Mononuclear cell (primary cell): ENCODE measurements around the gene PXK. TPM values are rescaled to one million over a fixed set of nuclear protein-coding genes. Genes with fewer than 3 reads are reported as not detected.

Experiments used
- H3K27me3 ChIP-seq: 2 replicates; pipeline ENCODE4 v1.6.0; 2011; ENCODE audit warnings: low read length, control low read depth; ENCODE audit not compliant: insufficient read depth
- H3K4me1 ChIP-seq: 2 replicates; pipeline ENCODE4 v1.5.1; 2011; ENCODE audit warnings: mild to moderate bottlenecking, low read length, control low read depth; ENCODE audit not compliant: insufficient read depth
- H3K4me3 ChIP-seq: 2 replicates; pipeline ENCODE4 v1.5.1; 2011; ENCODE audit warnings: mild to moderate bottlenecking, low read length, moderate library complexity
- H3K9me3 ChIP-seq: 2 replicates; pipeline ENCODE4 v1.5.1; 2011; ENCODE audit warnings: low read depth, mild to moderate bottlenecking, control low read depth, low read length
- total RNA-seq: library from RNA; depleted of rRNA; stranded (reverse); fragments of >200 nt; gene quantifications from one replicate; pipeline ENCODE4 v1.2.3, GENCODE V29; 2012

PXK gene
- total RNA-seq, 1 donor, result 50.7 TPM

- peaks cover 8% of the 10 kb centered on the region for H3K27me3 ChIP-seq
- peaks cover 4% of the 10 kb centered on the region for H3K9me3 ChIP-seq
- peak within 1 kb of the TSS; percentile 93 for H3K4me3 ChIP-seq
- H3K4me1 ChIP-seq, result peaks cover 25% of the 10 kb centered on the region
Observed at GRCh38 chr3:58305882-58306711, 26.6 kb upstream of the PXK start, which contains the start of the genes HTD2 and RPP14. Gene HTD2 (plus strand): TSS chr3:58306520. CDS start chr3:58317614, 11,094 bp downstream. Gene RPP14 (plus strand): TSS chr3:58306245. CDS start chr3:58310330, 4,085 bp downstream.

GRCh38 chr3:58307639-58308215 lies 25.0 kb upstream of the PXK start:
- H3K9me3 ChIP-seq, result no peaks in the 10 kb centered on the region
- H3K27me3 ChIP-seq, result no peaks in the 10 kb centered on the region
- peaks cover 25% of the 10 kb centered on the region for H3K4me1 ChIP-seq
- H3K4me3 ChIP-seq, result peak overlapping the region; percentile 93

- H3K4me1 ChIP-seq, result peaks cover 25% of the 10 kb centered on the region
- H3K9me3 ChIP-seq, result no peaks in the 10 kb centered on the region
- H3K4me3 ChIP-seq, result no peak overlapping the region
- H3K27me3 ChIP-seq, result no peaks in the 10 kb centered on the region
Observed at GRCh38 chr3:58308728-58309127, 24.0 kb upstream of the PXK start.

GRCh38 chr3:58317811-58318210 lies 14.9 kb upstream of the PXK start:
- Histone ChIP-seq H3K4me1 (peaks cover 13% of the 10 kb centered on the region), H3K27me3 (no peaks in the 10 kb centered on the region), H3K4me3 (no peak overlapping the region), H3K9me3 (no peaks in the 10 kb centered on the region)

GRCh38 chr3:58321791-58322190 lies 10.9 kb upstream of the PXK start:
- Histone ChIP-seq H3K4me1 (peaks cover 24% of the 10 kb centered on the region), H3K27me3 (no peaks in the 10 kb centered on the region), H3K4me3 (no peak overlapping the region), H3K9me3 (no peaks in the 10 kb centered on the region)

- Histone ChIP-seq H3K4me3 (no peak overlapping the region), H3K27me3 (no peaks in the 10 kb centered on the region), H3K4me1 (peaks cover 18% of the 10 kb centered on the region), H3K9me3 (no peaks in the 10 kb centered on the region)
Observed at GRCh38 chr3:58322793-58323192, 9.9 kb upstream of the PXK start.

- no peaks in the 10 kb centered on the region for H3K9me3 ChIP-seq
- no peak overlapping the region for H3K4me3 ChIP-seq
- H3K4me1 ChIP-seq, result peaks cover 11% of the 10 kb centered on the region
- H3K27me3 ChIP-seq, result no peaks in the 10 kb centered on the region
Observed at GRCh38 chr3:58323529-58324390, 8.9 kb upstream of the PXK start.

GRCh38 chr3:58324391-58325390 lies 8.0 kb upstream of the PXK start:
- H3K4me1 ChIP-seq, result peaks cover 11% of the 10 kb centered on the region
- H3K27me3 ChIP-seq, result no peaks in the 10 kb centered on the region
- H3K9me3 ChIP-seq, result no peaks in the 10 kb centered on the region
- no peak overlapping the region for H3K4me3 ChIP-seq

- H3K4me1 ChIP-seq, result peaks cover 11% of the 10 kb centered on the region
- no peaks in the 10 kb centered on the region for H3K27me3 ChIP-seq
- no peak overlapping the region for H3K4me3 ChIP-seq
- no peaks in the 10 kb centered on the region for H3K9me3 ChIP-seq
Observed at GRCh38 chr3:58325525-58325992, 7.1 kb upstream of the PXK start.

GRCh38 chr3:58326267-58326900 lies 6.3 kb upstream of the PXK start:
- Histone ChIP-seq H3K9me3 (no peaks in the 10 kb centered on the region), H3K4me1 (peaks cover 11% of the 10 kb centered on the region), H3K27me3 (no peaks in the 10 kb centered on the region), H3K4me3 (no peak overlapping the region)

- Histone ChIP-seq H3K27me3 (no peaks in the 10 kb centered on the region), H3K4me1 (peaks cover 30% of the 10 kb centered on the region), H3K4me3 (no peak overlapping the region), H3K9me3 (no peaks in the 10 kb centered on the region)
Observed at GRCh38 chr3:58329150-58329921, 3.4 kb upstream of the PXK start.

- H3K4me1 ChIP-seq, result peaks cover 34% of the 10 kb centered on the region
- H3K4me3 ChIP-seq, result no peak overlapping the region
- H3K27me3 ChIP-seq, result no peaks in the 10 kb centered on the region
- H3K9me3 ChIP-seq, result no peaks in the 10 kb centered on the region
Observed at GRCh38 chr3:58329922-58330413, 2.7 kb upstream of the PXK start.

- H3K27me3 ChIP-seq, result no peaks in the 10 kb centered on the region
Observed at GRCh38 chr3:58331593-58332152, 1.0 kb upstream of the PXK start.

More at GRCh38 chr3:58331593-58332152, 1.0 kb upstream of the PXK start:
- no peak overlapping the region for H3K4me3 ChIP-seq
- no peaks in the 10 kb centered on the region for H3K9me3 ChIP-seq
- peaks cover 42% of the 10 kb centered on the region for H3K4me1 ChIP-seq
